Dermis microvascular lymphatic vessel endothelial cell (primary cell): ENCODE data around the gene CDH13. TPM values are rescaled to one million over a fixed set of nuclear protein-coding genes. Genes with fewer than 3 reads are reported as not detected.

Experiments used
- DNase-seq, 2 donors: peaks; one replicate each; pipeline versions ENCODE4 v3.0.0 to v3.0.0-alpha.2; 2010; ENCODE audit warnings: low read depth in 2 of 2
- total RNA-seq: library from RNA; depleted of rRNA; stranded (reverse); fragments of >200 nt; gene quantifications from 2 replicates; pipeline ENCODE4 v1.2.1, GENCODE V29; 2014

Gene CDH13
- total RNA-seq, 1 donor from 2014 or later, result 68.9 TPM

DNA sequence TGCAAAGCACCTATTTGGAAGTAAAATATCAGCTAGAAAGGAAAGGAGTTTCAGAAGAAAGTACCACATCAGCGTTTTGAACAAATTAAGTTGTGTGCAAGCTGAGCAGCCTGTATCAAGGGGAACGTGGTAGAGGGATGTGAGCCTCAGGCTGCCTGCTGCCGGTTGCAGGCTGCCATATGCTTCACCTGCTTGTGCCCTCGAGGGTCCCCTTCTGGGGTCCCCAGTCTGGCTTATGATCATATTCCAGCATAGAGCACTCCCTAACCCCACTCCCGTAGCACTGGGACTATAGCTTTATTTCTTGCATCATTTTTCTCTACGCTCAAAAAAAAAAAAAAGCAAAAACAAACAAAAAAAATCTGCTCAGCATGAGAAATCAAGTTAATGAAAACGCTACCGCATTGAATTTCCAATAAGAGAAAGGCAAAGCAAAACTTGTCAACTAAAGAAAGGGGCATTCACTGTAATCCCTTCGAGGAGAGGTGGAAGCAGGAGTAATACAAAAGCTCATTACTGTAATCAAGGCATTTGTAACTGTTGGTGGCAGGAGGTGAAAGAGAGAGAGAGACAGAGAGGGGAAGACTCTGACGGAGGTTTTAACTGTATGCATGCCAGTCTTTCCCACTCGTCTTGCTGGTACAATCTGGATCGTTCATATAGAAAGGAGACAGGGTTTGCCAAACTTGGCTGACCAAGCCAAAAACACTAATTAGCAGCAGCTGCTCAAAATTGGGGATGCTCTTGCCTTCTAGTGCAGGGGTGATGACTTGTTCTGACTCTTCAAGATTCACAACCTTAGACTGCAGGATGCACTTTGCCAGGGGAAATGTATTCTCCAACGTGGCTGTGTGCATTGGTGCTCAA is 922.8 kb downstream of the CDH13 start:
- no peak for DNase-seq

DNA sequence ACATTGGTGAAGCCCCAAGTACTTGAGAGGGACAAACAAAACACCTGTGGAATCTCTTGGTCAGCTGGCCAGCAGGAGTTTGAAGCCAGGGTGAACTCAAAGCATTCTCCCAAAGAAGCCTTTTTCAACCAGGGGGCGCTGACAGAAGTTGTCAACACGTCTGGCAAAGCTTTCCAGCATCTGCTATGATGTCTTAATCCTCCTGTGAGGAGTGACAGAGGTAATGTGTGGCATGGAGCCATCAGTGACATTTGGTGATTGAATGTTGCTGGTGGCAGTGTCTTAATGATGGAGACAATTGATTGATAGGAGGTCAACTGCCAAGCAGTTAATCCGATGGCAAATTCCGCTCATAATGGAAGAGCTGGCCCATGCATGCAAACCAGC is 923.4 kb downstream of the CDH13 start:
- no peak for DNase-seq

DNA sequence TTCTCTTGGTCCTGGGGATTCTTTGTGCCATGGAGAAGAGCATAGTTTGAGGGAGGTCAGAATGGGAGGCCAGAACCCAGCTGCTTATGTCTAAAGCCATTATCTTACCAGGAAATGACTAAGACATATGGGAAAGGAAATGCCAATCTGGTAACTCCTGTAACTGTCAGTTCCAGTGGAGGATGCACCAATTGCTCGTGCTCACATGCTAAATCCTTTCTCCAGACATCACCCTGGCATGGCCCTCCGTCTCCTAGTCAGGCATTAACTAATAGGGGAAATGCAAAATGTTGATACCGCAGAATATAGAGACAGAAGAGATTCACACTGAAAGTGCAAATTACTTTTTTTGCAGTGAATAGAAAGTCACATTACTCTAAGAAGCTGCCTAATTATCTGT is 925.5 kb downstream of the CDH13 start:
- peak in 1 of 2 donors; percentile 61 for DNase-seq

DNA sequence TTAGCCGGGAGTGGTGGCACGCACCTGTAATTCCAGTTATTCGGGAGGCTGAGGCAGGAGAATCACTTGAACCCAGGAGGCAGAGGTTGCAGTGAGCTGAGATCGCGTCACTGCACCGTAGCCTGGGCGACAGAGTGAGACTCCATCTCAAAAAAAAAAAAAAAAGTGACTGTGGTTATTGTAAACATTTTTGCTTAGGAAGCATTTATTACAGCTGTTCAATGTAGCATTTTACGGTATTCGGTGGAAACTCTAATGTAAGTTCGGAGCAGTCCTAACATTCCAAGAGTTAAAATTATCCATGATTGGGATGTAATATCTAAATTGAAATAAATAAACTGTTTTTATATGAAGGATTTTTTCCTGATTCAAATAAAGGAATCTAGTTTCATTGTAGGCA is 926.2 kb downstream of the CDH13 start:
- no peak for DNase-seq

DNA sequence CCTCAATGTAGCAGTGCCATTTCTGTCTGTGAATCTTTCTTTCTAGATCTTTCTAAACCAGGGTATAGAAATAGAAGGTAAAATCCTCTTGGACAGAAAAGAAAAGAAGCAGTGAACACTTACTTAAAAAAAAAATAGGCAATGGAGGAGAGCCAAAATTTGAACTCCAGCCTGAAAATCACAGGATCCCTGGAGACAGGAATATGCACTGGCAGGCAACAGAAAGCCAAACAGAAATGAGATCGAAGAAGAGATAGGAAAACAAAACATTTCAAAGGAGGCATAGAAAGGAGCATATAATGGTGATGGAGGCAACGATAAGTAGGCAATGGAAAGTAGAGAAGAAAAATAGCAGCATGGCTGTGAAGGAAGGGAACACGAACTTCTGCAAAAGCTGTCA is 927.3 kb downstream of the CDH13 start:
- no peak for DNase-seq

DNA sequence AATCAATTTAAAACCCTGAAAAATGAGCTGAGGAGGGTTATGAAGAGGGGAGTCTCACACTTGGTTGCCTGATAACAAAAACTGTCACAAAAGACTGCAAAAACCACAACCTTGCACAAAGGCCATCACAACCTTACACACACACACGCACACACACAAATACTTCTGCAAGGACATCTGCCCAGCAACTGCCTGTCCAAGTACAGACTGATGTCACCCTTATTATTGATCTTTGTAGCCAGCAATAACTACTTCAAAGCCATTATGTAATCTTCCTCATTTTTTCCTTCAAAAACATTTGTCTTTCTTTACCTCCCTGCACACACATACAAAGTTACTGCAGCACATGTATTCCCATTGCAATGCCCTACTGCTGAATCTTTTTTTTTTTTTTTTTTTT is 927.8 kb downstream of the CDH13 start:
- DNase-seq, result no peak

DNA sequence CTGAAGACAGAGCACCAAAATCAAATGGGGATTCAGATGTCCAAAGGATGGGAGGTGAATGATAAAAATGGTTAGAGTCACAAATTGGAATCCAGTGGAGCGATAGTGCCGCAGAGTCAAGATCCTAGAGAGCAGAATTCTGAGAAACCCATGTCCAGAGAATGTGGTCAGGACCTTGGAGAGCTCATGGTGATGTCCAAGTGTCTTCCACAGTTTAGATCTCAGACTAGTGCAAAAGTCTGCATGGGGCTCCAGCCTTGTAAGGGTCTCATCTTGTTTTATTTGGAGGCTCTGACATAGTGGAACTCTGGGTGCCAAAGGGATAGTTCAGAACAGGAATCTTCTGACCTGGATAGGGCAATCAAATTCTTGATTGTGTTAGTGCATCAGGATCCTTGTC is 935.1 kb downstream of the CDH13 start:
- DNase-seq, result peak in 1 of 2 donors; percentile 31

DNA sequence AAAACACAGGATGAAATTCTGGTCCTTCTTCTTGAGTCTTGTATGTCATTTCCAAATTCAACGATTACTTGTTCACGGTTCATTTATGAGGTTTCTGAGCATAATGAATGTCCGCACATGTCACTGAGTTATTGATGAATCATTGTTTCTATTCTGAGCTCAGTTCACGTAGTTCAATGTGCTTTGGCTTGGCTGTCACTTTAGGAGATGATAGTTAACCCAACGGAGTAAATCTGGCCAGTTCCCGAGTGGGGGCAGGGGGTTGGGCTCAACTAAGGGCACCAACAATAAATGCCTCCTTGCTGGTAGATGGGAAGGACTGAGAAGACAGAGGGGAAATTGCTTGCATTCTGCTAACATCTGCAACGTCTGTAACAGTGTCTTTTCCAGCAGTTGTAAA is 941.6 kb downstream of the CDH13 start:
- DNase-seq, result no peak

DNA sequence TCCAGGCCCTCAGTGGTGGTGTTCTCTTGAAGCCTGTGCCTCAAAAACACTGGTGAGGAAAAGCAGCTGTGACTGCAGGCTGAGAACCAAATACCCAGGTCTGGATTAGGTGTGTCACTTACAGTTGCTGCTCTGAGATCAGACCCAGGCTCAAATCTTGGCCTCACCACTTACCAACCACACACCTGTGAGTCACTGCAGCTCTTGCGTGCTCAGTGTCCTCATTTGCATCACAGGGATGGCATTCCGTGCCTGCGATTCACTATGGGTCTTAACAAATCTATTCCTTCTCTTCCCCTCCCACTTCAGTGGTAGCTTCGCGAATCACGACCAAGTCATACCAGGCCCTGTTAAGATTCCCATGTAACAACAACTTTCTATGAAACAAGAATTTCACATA is 947.6 kb downstream of the CDH13 start:
- DNase-seq, result no peak

DNA sequence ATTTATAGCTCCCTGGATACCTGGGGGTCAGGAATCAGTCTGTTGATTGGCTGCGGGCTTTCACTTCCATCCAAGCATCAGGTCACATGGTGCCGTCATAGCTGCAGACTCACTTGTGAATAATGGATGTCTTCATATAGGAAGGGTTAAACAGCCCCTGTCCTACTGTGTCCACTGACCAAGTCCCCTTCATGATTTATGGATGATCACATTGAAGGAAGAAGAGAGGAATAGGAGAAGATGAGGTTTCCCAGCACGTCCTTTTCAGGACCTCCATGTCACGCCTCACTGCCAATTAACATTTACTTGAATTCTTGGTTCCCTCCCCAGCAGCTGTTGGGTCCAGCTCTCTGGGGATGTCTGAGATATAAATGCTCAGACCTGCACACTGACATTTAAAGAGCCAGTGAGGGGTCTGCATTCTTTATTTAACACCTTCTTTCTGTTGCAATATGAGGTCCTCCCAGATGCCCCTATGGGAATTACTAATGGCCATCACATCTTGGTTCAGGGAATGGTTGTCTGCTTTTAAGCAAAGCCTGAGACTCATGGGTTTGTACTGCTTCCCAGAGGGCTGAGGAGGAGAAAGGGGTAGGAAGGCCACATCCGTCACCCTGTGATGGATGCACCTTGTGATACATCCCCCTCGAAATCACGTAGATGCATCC is 950.4 kb downstream of the CDH13 start:
- DNase-seq, result no peak

DNA sequence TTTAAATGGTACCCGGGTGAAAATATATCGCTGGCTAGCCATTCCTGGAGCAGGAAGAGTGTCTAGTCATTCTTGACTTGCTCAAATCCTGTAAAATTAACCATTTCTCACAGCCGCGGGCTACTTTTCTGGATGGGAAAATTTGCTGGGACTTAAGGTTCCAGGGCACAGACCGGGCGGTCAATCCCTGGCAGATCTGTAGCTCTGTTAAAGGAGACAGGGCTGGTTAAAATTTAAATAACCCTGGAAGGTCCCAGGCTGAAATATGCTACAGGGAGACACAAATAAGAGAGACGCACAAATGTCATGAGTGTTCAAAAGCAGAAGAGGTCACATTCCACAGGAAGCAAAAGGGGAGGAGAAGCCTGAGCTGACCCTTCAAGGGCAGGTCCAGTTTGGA is 951.4 kb downstream of the CDH13 start:
- no peak for DNase-seq

DNA sequence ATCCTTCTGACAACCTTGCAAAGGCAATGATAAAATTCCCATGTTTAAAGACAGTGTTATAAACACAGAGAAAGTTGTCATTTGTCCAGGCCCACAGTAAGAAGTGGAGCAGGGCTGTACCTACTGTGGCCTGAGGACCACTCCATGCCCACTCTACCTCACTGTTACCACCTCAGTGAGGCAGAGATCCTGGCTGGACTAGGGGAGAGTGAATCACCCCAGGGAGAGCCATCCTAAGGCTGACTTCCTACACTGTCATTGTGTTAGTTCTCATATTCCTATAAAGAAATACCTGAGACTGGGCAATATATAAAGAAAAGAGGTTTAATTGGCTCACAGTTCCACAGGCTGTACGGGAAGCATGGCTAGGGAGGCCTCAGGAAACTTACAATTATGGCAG is 952.3 kb downstream of the CDH13 start:
- no peak for DNase-seq

DNA sequence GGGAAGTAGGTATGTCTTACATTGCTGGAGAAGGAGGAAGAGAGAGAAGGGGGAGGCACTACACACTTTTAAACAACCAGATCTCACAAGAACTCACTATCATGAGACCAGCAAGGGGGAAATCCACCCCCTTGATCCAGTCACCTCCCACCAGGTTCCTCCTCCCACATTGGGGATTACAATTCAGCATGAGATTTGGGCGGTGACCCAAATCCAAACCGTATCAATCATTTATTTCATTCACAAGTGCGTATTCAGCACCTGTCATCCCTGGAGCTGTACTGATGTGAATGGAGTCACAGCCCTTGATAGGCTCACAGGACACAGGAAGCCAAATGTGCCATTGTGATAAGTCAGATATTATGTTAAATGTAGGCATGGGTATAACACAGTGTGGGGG is 952.7 kb downstream of the CDH13 start:
- no peak for DNase-seq

DNA sequence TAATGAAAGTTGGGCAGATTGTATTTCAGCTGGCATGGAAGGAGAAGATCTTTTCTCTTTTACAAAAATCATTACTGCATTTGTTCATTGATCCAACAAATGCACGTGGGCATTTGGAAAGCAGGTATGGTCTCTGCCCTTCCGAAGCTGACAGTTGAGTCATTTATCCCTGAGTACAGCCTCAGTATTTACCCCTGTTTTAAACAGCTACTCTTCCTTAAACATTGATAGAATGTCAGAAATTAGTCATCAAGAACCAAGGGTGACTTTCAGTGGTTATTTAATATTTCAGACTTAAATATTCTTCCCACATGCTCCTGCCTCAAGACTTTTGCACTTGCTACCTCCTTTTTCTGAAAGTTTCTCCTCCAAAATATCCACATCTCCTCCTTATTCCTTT is 954.3 kb downstream of the CDH13 start:
- no peak for DNase-seq

DNA sequence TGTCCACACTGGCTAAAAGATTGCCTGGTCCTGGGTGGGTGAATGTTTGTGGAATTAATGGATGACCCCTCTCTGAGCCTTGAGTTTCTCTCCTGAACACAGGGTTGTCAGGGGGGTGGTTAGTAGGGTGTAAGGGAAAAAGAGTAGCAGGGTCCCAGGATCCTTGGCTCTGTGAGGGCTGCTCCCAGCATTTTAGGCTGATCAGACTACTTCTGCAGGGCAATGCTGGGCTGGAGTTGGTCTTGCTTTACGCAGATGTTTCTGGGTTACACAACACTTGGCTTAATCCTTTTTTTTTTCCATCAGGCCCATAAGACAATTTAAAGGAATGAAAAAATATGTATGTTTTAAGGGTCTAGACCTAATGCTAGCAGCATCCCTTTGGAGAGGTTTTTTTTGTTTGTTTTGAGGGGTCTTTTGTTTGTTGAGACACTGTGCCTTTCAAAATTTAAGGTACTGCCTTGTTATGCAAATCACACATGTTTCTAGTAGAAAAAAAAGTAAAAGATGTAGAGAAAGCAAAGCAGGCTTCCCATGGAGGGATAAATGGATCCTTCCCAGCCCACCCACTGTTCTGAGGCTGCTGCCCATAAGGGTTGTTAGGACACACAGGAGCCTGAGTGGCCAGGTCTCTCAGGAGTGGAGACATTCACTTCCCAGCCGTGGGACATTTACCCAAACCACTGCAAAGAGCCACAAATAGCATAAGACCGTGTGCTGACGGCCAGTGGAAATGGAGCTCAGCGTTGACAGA is 955.4 kb downstream of the CDH13 start:
- no peak for DNase-seq

DNA sequence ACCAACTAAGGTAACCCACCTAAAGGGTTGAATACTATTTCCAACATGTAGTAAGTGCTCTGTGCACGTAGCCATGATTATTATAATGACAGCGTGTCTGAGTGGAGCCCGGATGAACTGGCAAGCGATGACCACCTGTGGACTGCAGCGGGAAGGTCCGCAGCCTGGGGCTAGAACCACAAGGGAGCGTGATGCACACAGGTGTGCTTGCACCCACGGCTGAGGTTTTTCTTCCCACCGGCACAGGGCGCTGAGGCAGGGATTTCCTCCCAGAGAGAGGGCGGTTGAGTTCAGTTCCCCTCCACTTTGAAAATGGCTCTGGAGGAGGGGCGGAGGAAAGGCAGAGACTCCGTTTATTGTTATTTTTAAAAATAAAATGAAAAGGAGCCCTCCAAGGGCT is 959.3 kb downstream of the CDH13 start:
- DNase-seq, result no peak

DNA sequence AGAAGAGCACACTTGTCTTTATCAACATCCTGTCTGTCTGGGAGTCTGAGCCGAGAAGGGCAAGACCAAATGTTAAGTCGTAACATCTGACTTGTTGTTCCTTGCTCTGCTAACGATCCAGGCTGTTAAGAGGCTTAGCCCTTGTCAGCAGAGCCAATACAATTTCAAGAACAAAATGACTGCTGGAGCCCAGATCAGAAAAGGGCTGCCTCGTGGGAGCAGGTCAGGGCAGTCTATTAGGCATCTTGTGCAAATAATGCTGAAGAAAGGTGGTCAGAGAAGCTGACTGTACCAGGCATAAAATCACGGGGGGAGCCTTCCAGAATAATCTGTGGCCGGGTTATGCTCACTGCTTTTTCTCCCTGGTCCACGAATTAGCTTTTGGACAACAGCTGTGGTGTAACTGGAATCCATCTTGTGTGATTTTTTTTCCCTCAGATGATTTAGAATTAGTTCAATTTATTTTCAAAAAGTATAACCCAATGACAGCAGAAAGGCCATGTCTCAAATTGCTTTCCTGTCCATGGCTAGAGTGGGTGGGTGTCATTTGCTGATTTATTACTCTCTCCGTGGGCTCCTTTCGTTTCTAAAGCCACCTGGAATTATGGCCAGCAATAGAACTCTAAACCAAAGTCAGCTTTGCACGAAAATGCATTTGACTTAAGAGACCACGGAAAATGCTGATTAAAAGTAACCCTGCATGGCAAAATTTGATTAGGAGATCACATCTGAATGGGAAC is 959.9 kb downstream of the CDH13 start:
- no peak for DNase-seq

DNA sequence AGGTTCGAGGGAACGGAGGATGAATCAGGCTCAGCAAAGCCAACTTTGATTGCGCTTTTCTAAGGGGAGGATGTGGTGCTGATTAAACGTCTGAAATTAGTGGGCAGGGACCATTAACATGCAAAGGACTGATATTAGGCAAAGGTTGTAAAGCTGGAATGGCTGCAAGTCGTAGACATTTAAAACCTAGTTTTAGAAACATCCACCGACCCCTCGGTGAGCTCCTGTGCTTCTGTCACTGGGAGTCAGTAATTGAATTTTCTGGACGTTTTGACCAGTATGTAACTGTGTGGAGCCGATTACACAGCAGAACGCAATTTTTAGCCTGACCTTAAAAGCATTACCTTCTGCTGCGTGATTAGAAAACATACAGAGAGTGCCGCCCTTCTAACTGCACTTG is 960.4 kb downstream of the CDH13 start:
- DNase-seq, result no peak

DNA sequence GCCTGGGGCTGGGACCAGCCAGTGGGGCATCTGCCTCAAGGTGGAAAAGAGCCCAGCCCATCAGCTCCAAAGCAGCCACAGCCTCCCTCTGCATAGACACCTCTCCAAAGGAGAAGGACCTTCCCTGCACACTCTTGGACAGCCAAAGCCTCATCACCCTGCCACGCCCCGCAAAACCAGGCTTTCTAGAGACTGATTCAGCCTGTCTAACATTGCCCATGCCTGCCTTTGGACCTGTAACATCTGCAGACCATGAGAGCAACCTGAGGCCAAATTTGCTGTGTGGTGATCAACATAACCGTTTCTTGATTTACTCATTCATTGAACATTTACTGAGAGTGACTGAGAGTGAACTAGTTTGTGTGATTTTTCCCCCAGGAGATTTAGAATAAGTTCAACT is 961.3 kb downstream of the CDH13 start:
- DNase-seq, result no peak

DNA sequence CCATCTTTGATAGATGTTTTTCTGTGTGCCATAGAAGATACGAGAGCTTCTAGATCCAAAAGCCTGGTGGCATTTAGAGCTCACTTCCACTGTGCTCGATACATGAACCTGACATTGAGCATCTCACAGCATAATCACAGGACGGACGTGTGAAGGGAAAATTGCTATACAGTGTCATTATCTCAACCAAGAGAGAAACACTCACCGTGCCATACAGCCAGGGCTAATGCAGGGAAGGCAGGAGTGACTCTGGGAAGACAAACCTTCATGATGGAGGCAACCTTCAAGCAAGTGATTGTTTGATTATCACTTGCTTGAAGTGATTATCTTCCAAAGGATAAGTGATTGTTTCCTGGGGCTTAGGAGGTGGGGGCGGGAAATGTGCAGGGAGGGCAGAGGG is 962.8 kb downstream of the CDH13 start:
- no peak for DNase-seq

DNA sequence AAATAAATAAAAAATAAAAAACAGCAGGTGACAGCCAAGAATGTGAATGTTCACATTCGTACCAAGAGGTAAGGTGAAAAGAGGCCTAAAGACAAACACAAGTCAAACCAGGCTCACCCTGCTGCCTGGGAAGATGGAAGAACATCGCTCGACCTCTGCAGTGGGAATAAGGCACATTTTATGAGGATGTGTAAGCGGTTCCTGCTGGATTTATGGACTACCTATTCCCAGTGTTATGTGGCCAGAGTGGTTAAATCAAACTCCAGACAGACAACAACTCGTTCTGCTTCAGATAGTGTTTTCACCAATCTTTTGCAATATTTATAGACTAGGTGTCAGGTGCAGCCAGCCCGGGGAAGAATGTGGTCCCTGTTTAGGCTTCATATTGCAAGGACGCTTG is 966.0 kb downstream of the CDH13 start:
- no peak for DNase-seq
